Mesothelial cell of epicardium (in vitro differentiated cells): ENCODE results near the gene GGT6. TPM values are rescaled to one million over a fixed set of nuclear protein-coding genes. Genes with fewer than 3 reads are reported as not detected.
"Not testable (repeated sequence)": the region's sequence is repeated elsewhere in the genome, so short reads cannot be mapped to it uniquely, and the experiment has no call there.

Experiments
- DNase-seq, 2 experiments: peaks; one replicate each; pipeline ENCODE4 v3.0.0; 2021; ENCODE audit warnings: low spot score in 2 of 2; ENCODE audit not compliant: unreplicated experiment in 2 of 2
- H3K27ac Mint-ChIP-seq: 2 replicates; pipeline ENCODE4 v1.8.0; 2021; ENCODE audit warnings: mixed read lengths
- H3K27me3 Mint-ChIP-seq: 2 replicates; pipeline ENCODE4 v1.8.0; 2021; ENCODE audit warnings: low read depth, mixed read lengths
- H3K36me3 Mint-ChIP-seq: 2 replicates; pipeline ENCODE4 v1.8.0; 2021; ENCODE audit warnings: mixed read lengths
- H3K4me1 Mint-ChIP-seq: 2 replicates; pipeline ENCODE4 v1.8.0; 2021; ENCODE audit warnings: mixed read lengths
- H3K4me3 Mint-ChIP-seq: 2 replicates; pipeline ENCODE4 v1.8.0; 2021; ENCODE audit warnings: mild to moderate bottlenecking, moderate library complexity, mixed read lengths
- H3K9me3 Mint-ChIP-seq: 2 replicates; pipeline ENCODE4 v1.8.0; 2021; ENCODE audit warnings: mixed read lengths
- CTCF ChIP-seq: fragments of 200-600 bp; sonication (generic); IDR thresholded peaks from one replicate; pipeline ENCODE4 v1.5.0; 2021; ENCODE audit warnings: antibody characterized with exemption; ENCODE audit not compliant: unreplicated experiment
- total RNA-seq: library from RNA; stranded (reverse); gene quantifications from 3 replicates; pipeline ENCODE4 v1.2.1, GENCODE V29; 2021

Gene GGT6
- total RNA-seq, 1 donor from 2014 or later: 0.27 TPM

- Mint-ChIP-seq H3K4me1 (peaks cover 72% of the 10 kb centered on the region), H3K27me3 (no peaks in the 10 kb centered on the region), H3K27ac (peak overlapping the region; percentile 32), H3K4me3 (peak overlapping the region; percentile 90), H3K36me3 (no peaks in the 10 kb centered on the region), H3K9me3 (no peaks in the 10 kb centered on the region)
- no peak for DNase-seq
- TF ChIP-seq CTCF: no peak
Observed at GRCh38 chr17:4582691-4583090, 22.3 kb upstream of the GGT6 start.

DNA sequence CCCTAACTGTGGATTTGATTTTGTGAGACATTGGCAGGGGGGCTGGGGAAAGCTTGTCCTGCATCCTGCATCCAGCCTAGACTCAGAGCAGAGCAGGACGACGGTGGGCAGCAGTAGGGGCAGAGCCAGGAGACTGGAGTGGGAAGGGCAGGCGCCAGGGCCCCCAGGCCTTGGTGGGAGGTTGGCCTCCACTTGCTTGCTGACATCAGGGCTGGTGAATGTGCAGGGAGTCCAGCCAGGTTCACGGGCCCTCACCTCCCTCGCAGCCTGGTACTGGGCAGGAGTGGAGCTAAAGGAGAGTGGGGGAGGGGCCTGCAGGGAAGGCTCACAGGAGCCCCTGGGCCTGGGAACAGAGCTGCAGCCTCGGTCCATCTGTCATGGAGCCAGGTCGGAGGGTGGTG lies 21.7 kb upstream of the GGT6 start:
- H3K9me3 Mint-ChIP-seq: no peaks in the 10 kb centered on the region
- peaks cover 72% of the 10 kb centered on the region for H3K4me1 Mint-ChIP-seq
- no peaks in the 10 kb centered on the region for H3K27me3 Mint-ChIP-seq
- TF ChIP-seq CTCF: no peak
- DNase-seq: no peak
- no peak overlapping the region for H3K4me3 Mint-ChIP-seq
- no peak overlapping the region for H3K27ac Mint-ChIP-seq
- no peaks in the 10 kb centered on the region for H3K36me3 Mint-ChIP-seq

DNA sequence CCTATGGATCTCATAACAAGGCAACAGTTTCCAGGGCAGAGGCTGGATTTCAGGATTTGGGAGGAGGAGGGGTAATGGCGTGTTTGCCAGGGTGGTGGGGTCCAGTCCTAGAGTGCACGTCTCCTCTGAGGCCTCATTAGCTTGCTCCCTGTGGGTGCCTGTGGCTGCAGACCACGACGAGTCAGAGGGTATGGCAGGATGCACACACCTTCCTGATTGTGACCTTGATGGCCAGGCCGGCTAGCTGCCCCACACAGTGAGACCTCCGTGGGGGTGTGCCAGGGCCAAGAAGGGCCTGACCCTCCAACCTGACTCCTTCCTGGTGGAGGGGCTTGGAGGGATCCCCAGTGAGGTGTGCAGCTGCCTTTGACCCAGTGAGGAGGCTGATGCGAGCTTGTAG lies 19.9 kb upstream of the GGT6 start:
- no peak for TF ChIP-seq CTCF
- Mint-ChIP-seq H3K27me3 (no peaks in the 10 kb centered on the region), H3K4me1 (peaks cover 69% of the 10 kb centered on the region), H3K4me3 (no peak overlapping the region), H3K9me3 (no peaks in the 10 kb centered on the region), H3K27ac (no peak overlapping the region), H3K36me3 (no peaks in the 10 kb centered on the region)
- DNase-seq: no peak

DNA sequence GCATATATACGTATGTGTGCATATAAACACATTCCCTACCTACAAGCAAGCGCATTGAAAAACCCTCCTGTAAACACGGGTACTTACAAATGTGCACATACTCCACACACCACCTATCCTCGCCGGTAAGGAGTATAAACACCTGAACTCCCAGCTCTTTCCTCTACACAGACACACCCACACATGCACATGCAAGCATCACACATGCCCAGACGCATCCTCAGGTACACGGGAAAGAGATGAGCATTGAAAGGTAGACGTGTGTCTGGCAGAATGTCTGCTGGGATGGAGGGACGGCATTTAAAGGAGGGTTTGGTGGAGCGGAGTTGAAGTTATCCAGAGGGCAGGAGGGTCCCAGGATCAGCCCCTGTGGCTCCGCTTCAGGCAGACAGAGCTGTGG lies 19.3 kb upstream of the GGT6 start:
- H3K4me3 Mint-ChIP-seq: no peak overlapping the region
- peaks cover 71% of the 10 kb centered on the region for H3K4me1 Mint-ChIP-seq
- H3K27me3 Mint-ChIP-seq: no peaks in the 10 kb centered on the region
- H3K9me3 Mint-ChIP-seq: no peaks in the 10 kb centered on the region
- no peak for TF ChIP-seq CTCF
- H3K36me3 Mint-ChIP-seq: no peaks in the 10 kb centered on the region
- peak overlapping the region; percentile 3 for H3K27ac Mint-ChIP-seq
- DNase-seq: no peak

DNA sequence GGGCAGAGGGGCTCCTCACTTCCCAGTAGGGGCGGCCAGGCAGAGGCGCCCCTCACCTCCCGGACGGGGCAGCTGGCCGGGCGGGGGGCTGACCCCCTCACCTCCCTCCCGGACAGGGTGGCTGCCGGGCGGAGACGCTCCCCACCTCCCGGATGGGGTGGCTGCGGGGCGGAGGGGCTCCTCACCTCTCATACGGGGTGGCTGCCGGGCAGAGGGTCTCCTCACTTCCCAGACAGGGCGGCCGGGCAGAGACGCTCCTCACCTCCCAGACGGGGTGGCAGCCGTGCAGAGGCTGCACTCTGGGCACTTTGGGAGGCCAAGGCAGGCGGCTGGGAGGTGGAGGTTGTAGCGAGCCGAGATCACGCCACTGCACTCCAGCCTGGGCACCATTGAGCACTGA lies 18.0 kb upstream of the GGT6 start:
- Mint-ChIP-seq H3K27ac (peak overlapping the region; percentile 85), H3K4me1 (peaks cover 72% of the 10 kb centered on the region)
- H3K36me3 Mint-ChIP-seq, H3K4me3 Mint-ChIP-seq, H3K9me3 Mint-ChIP-seq, DNase-seq, H3K27me3 Mint-ChIP-seq: not testable (repeated sequence)

DNA sequence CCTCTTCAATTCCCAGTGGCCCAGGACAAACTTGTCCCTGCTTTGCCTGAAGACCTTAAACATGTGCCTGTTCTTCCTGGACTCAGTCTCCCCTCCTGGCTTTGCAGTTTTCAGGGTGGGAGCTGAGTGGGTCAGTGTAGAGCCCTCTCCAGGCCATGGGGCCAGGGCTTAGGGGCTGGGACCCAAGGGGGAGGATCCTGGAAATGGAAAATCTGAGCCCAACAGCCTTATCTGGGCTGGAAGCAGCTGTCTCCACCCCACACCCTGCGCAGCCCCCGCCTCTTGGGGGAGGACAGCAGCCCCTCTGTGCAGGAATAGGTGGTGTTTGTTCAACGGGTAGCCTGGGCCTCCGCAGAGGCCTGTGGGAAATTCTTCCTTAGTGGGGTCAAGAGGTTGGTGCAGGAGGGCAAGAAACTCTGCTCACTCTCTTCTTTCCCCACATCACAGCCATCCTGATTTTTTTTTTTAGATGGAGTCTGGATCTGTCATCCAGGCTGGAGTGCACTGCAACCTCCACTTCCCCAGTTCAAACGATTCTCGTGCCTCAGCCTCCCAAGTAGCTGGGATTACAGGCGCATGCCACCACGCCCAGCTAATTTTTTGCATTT lies 17.1 kb upstream of the GGT6 start:
- no peaks in the 10 kb centered on the region for H3K27me3 Mint-ChIP-seq
- H3K4me3 Mint-ChIP-seq: no peak overlapping the region
- peaks cover 64% of the 10 kb centered on the region for H3K4me1 Mint-ChIP-seq
- H3K27ac Mint-ChIP-seq: peak overlapping the region; percentile 85
- H3K9me3 Mint-ChIP-seq: no peaks in the 10 kb centered on the region
- no peak for TF ChIP-seq CTCF
- no peaks in the 10 kb centered on the region for H3K36me3 Mint-ChIP-seq
- DNase-seq: no peak
